ENCODE results near the gene SLC34A1. TPM values are rescaled to one million over a fixed set of nuclear protein-coding genes. Genes with fewer than 3 reads are reported as not detected.

Gene SLC34A1
- total and polyA plus RNA-seq, 2 donors (not counting 1 experiment from before 2014, with no cell fraction given) = 0.06 TPM; not detected in 1

GRCh38 chr5:177334781-177335700 lies 49.2 kb upstream of the SLC34A1 start:
- intact Hi-C loops (cut with micrococcal nuclease) = no loop called here
- no peak for DNase-seq
- Histone ChIP-seq H3K27ac (ENCODE audit: low read length in 2 of 2) (no peak overlapping the region), H3K4me2 (replicated peaks; ENCODE audit: low read depth, low read length, poor library complexity, severe bottlenecking) (no peak overlapping the region), H3K27me3 (replicated peaks in 1 of 4; ENCODE audit: control extremely low read depth in 1 of 4, control insufficient read depth in 3 of 4, insufficient read depth in 4 of 4, low read length in 3 of 4) (no peaks in the 10 kb centered on the region), H3K4me1 (ENCODE audit: control insufficient read depth in 2 of 2, insufficient read depth in 2 of 2, low read length in 2 of 2) (peaks cover 16 to 25% of the 10 kb centered on the region in 2 donors), H3K36me3 (replicated peaks in 1 of 2; ENCODE audit: control extremely low read depth in 1 of 2, control insufficient read depth in 1 of 2, extremely low read depth in 1 of 2, insufficient read depth in 2 of 2, low read length in 1 of 2) (peaks cover 0 to 88% of the 10 kb centered on the region in 2 experiments), H3K4me3 (ENCODE audit: control extremely low read depth in 1 of 5, extremely low read depth in 1 of 5, insufficient read depth in 1 of 5, low read depth in 2 of 5, low read length in 4 of 5) (no peak overlapping the region), H3K79me2 (ENCODE audit: control insufficient read depth, insufficient read depth, low read length) (peaks cover 35% of the 10 kb centered on the region), H3K9me3 (ENCODE audit: control extremely low read depth in 1 of 3, control insufficient read depth in 2 of 3, insufficient read depth in 1 of 3, low read length in 2 of 3) (no peaks in the 10 kb centered on the region), H3K9ac (ENCODE audit: low read length) (no peak overlapping the region), H4K20me1 (ENCODE audit: control insufficient read depth, insufficient read depth, low read length, poor library complexity, severe bottlenecking) (peaks cover 40% of the 10 kb centered on the region), H2AFZ (ENCODE audit: insufficient read depth, low read depth, low read length, poor library complexity, severe bottlenecking) (no peak overlapping the region)
- no peak overlapping the region for H3K4me3 Mint-ChIP-seq
- no peak overlapping the region for H3K27ac Mint-ChIP-seq
- H3K27me3 Mint-ChIP-seq = no peaks in the 10 kb centered on the region
- ChIA-PET POLR2A (interaction anchor here (0.6 kb wide), 1 partner anchor 95 kb away, joined by 3 read pairs; no protein-coding TSS in a partner anchor), CTCF (interaction anchor here (1.5 kb wide), 2 partner anchors 17 to 222 kb away, joined by 4 to 5 read pairs; no protein-coding TSS in a partner anchor)
- TF ChIP-seq CTCF (IDR thresholded peaks at IDR 0.05) (no peak), EZH2 (IDR thresholded peaks at IDR 0.05; ENCODE audit: borderline replicate concordance, insufficient read depth, low read depth, low read length, poor library complexity, severe bottlenecking) (no peak)
- H3K9me3 Mint-ChIP-seq (ENCODE audit: insufficient read depth) = no peaks in the 10 kb centered on the region
- 96% methylated on average over 21 of the region's 21 CpGs for WGBS (ENCODE audit: insufficient coverage)
- H3K4me1 Mint-ChIP-seq = peaks cover 28% of the 10 kb centered on the region
- no peak for ATAC-seq (ENCODE audit: low read depth)

- H3K27me3 Mint-ChIP-seq = no peaks in the 10 kb centered on the region
- H3K36me3 ChIP-seq (replicated peaks in 1 of 2; ENCODE audit: control extremely low read depth in 1 of 2, control insufficient read depth in 1 of 2, extremely low read depth in 1 of 2, insufficient read depth in 2 of 2, low read length in 1 of 2) = peaks cover 0 to 87% of the 10 kb centered on the region in 2 experiments
- intact Hi-C loops (cut with micrococcal nuclease) = no loop called here
- ATAC-seq (ENCODE audit: low read depth) (no peak), DNase-seq (no peak)
- no peaks in the 10 kb centered on the region for H3K27me3 ChIP-seq (replicated peaks in 1 of 4; ENCODE audit: control extremely low read depth in 1 of 4, control insufficient read depth in 3 of 4, insufficient read depth in 4 of 4, low read length in 3 of 4)
- H3K27ac ChIP-seq (ENCODE audit: low read length in 2 of 2) = no peak overlapping the region
- WGBS (ENCODE audit: insufficient coverage) = 99% methylated on average over 7 of the region's 7 CpGs
- CTCF ChIA-PET = interaction anchor here (1.1 to 1.6 kb wide), 4 partner anchors 17 to 224 kb away, joined by 3 to 5 read pairs (median 4); no protein-coding TSS in a partner anchor
- H3K4me1 ChIP-seq (ENCODE audit: control insufficient read depth in 2 of 2, insufficient read depth in 2 of 2, low read length in 2 of 2) = peaks cover 15 to 24% of the 10 kb centered on the region in 2 donors
- H3K9me3 Mint-ChIP-seq (ENCODE audit: insufficient read depth) = no peaks in the 10 kb centered on the region
- H3K4me1 Mint-ChIP-seq = peaks cover 24% of the 10 kb centered on the region
- H3K4me2 ChIP-seq (replicated peaks; ENCODE audit: low read depth, low read length, poor library complexity, severe bottlenecking) = no peak overlapping the region
- no peak overlapping the region for H3K27ac Mint-ChIP-seq
- POLR2A ChIA-PET = no interaction called here
- H3K9me3 ChIP-seq (ENCODE audit: control extremely low read depth in 1 of 3, control insufficient read depth in 2 of 3, insufficient read depth in 1 of 3, low read length in 2 of 3) = no peaks in the 10 kb centered on the region
- TF ChIP-seq EZH2 (IDR thresholded peaks at IDR 0.05; ENCODE audit: borderline replicate concordance, insufficient read depth, low read depth, low read length, poor library complexity, severe bottlenecking) (no peak), CTCF (IDR thresholded peaks at IDR 0.05) (no peak)
- H2AFZ ChIP-seq (ENCODE audit: insufficient read depth, low read depth, low read length, poor library complexity, severe bottlenecking) = no peak overlapping the region
- peaks cover 42% of the 10 kb centered on the region for H4K20me1 ChIP-seq (ENCODE audit: control insufficient read depth, insufficient read depth, low read length, poor library complexity, severe bottlenecking)
- H3K4me3 Mint-ChIP-seq = no peak overlapping the region
- H3K4me3 ChIP-seq (ENCODE audit: control extremely low read depth in 1 of 5, extremely low read depth in 1 of 5, insufficient read depth in 1 of 5, low read depth in 2 of 5, low read length in 4 of 5) = no peak overlapping the region
- H3K9ac ChIP-seq (ENCODE audit: low read length) = no peak overlapping the region
- peaks cover 38% of the 10 kb centered on the region for H3K79me2 ChIP-seq (ENCODE audit: control insufficient read depth, insufficient read depth, low read length)
These were observed 48.6 kb upstream of the SLC34A1 start for GRCh38 chr5:177335701-177336065.
